Chondrocyte (in vitro differentiated cells): ENCODE measurements around the gene CACTIN. TPM values are rescaled to one million over a fixed set of nuclear protein-coding genes. Genes with fewer than 3 reads are reported as not detected.
"Not testable (repeated sequence)": the region's sequence is repeated elsewhere in the genome, so short reads cannot be mapped to it uniquely, and the experiment has no call there.

Source experiments
- DNase-seq: peaks from one replicate; pipeline ENCODE4 v3.0.0; 2021; ENCODE audit warnings: mixed read lengths, low spot score
- H3K27ac Mint-ChIP-seq: one replicate; pipeline ENCODE4 v1.8.0; 2021; ENCODE audit warnings: mild to moderate bottlenecking, moderate library complexity, mixed read lengths; ENCODE audit not compliant: unreplicated experiment
- H3K27me3 Mint-ChIP-seq: 2 replicates; pipeline ENCODE4 v1.8.0; 2021; ENCODE audit warnings: low read depth, mixed read lengths
- H3K36me3 Mint-ChIP-seq: 2 replicates; pipeline ENCODE4 v1.8.0; 2021; ENCODE audit warnings: low read depth, mixed read lengths
- H3K4me1 Mint-ChIP-seq: 2 replicates; pipeline ENCODE4 v1.8.0; 2021; ENCODE audit warnings: low read depth, mild to moderate bottlenecking, mixed read lengths
- H3K4me3 Mint-ChIP-seq: one replicate; pipeline ENCODE4 v1.8.0; 2021; ENCODE audit warnings: mild to moderate bottlenecking, moderate library complexity, mixed read lengths; ENCODE audit not compliant: unreplicated experiment
- H3K9me3 Mint-ChIP-seq: 2 replicates; pipeline ENCODE4 v1.8.0; 2021; ENCODE audit warnings: low read depth, mixed read lengths
- CTCF ChIP-seq: fragments of 200-600 bp; sonication (generic); IDR thresholded peaks from 2 replicates; pipeline ENCODE4 v1.5.0; 2021; ENCODE audit warnings: antibody characterized with exemption, mild to moderate bottlenecking, moderate library complexity
- total RNA-seq: library from RNA; stranded (reverse); gene quantifications from 3 replicates; pipeline ENCODE4 v1.2.1, GENCODE V29; 2021

The CACTIN gene
- total RNA-seq, 1 donor from 2014 or later = 19.5 TPM

- peaks cover 6% of the 10 kb centered on the region for H3K4me1 Mint-ChIP-seq
- no peaks in the 10 kb centered on the region for H3K27me3 Mint-ChIP-seq
- H3K27ac Mint-ChIP-seq = no peak overlapping the region
- H3K36me3 Mint-ChIP-seq = peaks cover 14% of the 10 kb centered on the region
- TF ChIP-seq CTCF = no peak
- no peak overlapping the region for H3K4me3 Mint-ChIP-seq
- DNase-seq = no peak
- no peaks in the 10 kb centered on the region for H3K9me3 Mint-ChIP-seq
These were observed 26.6 kb upstream of the CACTIN start for GRCh38 chr19:3653081-3653795.

- Mint-ChIP-seq H3K4me3 (no peak overlapping the region), H3K4me1 (peaks cover 6% of the 10 kb centered on the region), H3K9me3 (no peaks in the 10 kb centered on the region), H3K36me3 (peaks cover 10% of the 10 kb centered on the region), H3K27me3 (no peaks in the 10 kb centered on the region), H3K27ac (no peak overlapping the region)
- no peak for TF ChIP-seq CTCF
- no peak for DNase-seq
These were observed 25.8 kb upstream of the CACTIN start for GRCh38 chr19:3652422-3652821.

- Mint-ChIP-seq H3K4me1 (peaks cover 6% of the 10 kb centered on the region), H3K9me3 (no peaks in the 10 kb centered on the region), H3K27ac (no peak overlapping the region), H3K27me3 (no peaks in the 10 kb centered on the region), H3K36me3 (peaks cover 5% of the 10 kb centered on the region), H3K4me3 (no peak overlapping the region)
- DNase-seq = no peak
- TF ChIP-seq CTCF = no peak
These were observed 25.1 kb upstream of the CACTIN start for GRCh38 chr19:3651684-3652083.

- Mint-ChIP-seq H3K36me3 (peaks cover 5% of the 10 kb centered on the region), H3K9me3 (no peaks in the 10 kb centered on the region), H3K4me1 (no peaks in the 10 kb centered on the region), H3K27me3 (no peaks in the 10 kb centered on the region), H3K27ac (no peak overlapping the region), H3K4me3 (no peak overlapping the region)
- TF ChIP-seq CTCF = no peak
- DNase-seq = no peak
These were observed 23.3 kb upstream of the CACTIN start for GRCh38 chr19:3649888-3650287.

- Mint-ChIP-seq H3K36me3 (peaks cover 7% of the 10 kb centered on the region), H3K27me3 (no peaks in the 10 kb centered on the region), H3K9me3 (no peaks in the 10 kb centered on the region), H3K4me1 (no peaks in the 10 kb centered on the region), H3K27ac (no peak overlapping the region), H3K4me3 (no peak overlapping the region)
- no peak for DNase-seq
- TF ChIP-seq CTCF = no peak
These were observed 21.7 kb upstream of the CACTIN start for GRCh38 chr19:3648037-3648905.

- not testable (repeated sequence) for DNase-seq, H3K27ac Mint-ChIP-seq, H3K4me1 Mint-ChIP-seq, H3K9me3 Mint-ChIP-seq, H3K27me3 Mint-ChIP-seq, H3K36me3 Mint-ChIP-seq, H3K4me3 Mint-ChIP-seq
These were observed 20.5 kb upstream of the CACTIN start for GRCh38 chr19:3647102-3647501.
